ENCODE data around the gene PTGES. TPM values are rescaled to one million over a fixed set of nuclear protein-coding genes. Genes with fewer than 3 reads are reported as not detected.
"Not testable (repeated sequence)": the region's sequence is repeated elsewhere in the genome, so short reads cannot be mapped to it uniquely, and the experiment has no call there.

Gene PTGES
- total and polyA plus RNA-seq, 7 donors: 0.92 to 10.2 (median 3.9) TPM

DNA sequence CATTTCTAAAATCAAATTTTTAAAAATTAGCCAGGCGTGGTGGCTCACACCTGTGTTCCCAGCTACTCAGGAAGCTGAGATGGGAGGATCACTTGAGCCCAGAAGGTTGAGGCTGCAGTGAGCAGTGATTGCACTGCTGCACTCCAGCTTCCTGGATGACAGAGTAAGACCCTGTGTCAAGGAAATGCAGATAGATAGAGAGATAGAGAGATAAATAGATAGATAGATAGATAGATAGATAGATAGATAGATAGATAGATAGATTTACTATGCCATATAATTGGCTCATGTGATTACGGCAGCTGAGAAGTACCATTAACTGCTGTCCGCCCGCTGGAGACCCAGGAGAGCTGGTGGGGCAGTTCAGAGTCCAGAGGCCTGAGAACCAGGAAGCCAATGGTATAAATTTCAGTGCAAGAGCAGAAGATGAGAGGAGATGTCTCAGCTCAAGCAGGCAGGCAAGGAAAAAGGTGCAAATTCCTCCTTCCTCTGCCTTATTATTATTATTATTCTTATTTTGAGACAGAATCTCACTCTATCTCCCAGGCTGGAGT lies 13.0 kb upstream of the PTGES start:
- WGBS, 2 donors: 44 to 77% methylated on average over 4 of the region's 4 CpGs
- intact Hi-C loops (cut with DNase I): no loop called here
- no peak for DNase-seq
- TF ChIP-seq POLR2A (IDR thresholded peaks at IDR 0.05) (no peak), POLR2AphosphoS5 (IDR thresholded peaks at IDR 0.05) (no peak), EP300 (IDR thresholded peaks at IDR 0.05) (no peak)
- TF ChIP-seq, protein P1, sequence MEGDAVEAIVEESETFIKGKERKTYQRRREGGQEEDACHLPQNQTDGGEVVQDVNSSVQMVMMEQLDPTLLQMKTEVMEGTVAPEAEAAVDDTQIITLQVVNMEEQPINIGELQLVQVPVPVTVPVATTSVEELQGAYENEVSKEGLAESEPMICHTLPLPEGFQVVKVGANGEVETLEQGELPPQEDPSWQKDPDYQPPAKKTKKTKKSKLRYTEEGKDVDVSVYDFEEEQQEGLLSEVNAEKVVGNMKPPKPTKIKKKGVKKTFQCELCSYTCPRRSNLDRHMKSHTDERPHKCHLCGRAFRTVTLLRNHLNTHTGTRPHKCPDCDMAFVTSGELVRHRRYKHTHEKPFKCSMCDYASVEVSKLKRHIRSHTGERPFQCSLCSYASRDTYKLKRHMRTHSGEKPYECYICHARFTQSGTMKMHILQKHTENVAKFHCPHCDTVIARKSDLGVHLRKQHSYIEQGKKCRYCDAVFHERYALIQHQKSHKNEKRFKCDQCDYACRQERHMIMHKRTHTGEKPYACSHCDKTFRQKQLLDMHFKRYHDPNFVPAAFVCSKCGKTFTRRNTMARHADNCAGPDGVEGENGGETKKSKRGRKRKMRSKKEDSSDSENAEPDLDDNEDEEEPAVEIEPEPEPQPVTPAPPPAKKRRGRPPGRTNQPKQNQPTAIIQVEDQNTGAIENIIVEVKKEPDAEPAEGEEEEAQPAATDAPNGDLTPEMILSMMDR (IDR thresholded peaks at IDR 0.05): no peak
- Histone ChIP-seq H3K4me3 (no peak overlapping the region), H3K27me3 (no peaks in the 10 kb centered on the region), H3K36me3 (no peaks in the 10 kb centered on the region), H3K9me3 (no peaks in the 10 kb centered on the region), H3K4me1 (peaks cover 0 to 4% (median 2%) of the 10 kb centered on the region in 4 donors), H3K27ac (no peak overlapping the region)

GRCh38 chr9:129762985-129763926 lies 10.4 kb upstream of the PTGES start:
- 80 to 82% methylated on average over 13 of the region's 13 CpGs for WGBS, 2 donors
- intact Hi-C loops (cut with DNase I): no loop called here
- peak; percentile 76 for DNase-seq

GRCh38 chr9:129762370-129762984 lies 9.6 kb upstream of the PTGES start:
- H3K9me3 ChIP-seq; H3K36me3 ChIP-seq; intact Hi-C loops (cut with DNase I); H3K27me3 ChIP-seq; H3K4me3 ChIP-seq; H3K4me1 ChIP-seq: not testable (repeated sequence)
- peak; percentile 74 for DNase-seq
- 23 to 56% methylated on average over 13 of the region's 13 CpGs for WGBS, 2 donors
- peak overlapping the region; percentile 56 to 72 (median 66) for H3K27ac ChIP-seq
- peak in 1 of 4 donors; percentile 59 for TF ChIP-seq POLR2AphosphoS5 (IDR thresholded peaks at IDR 0.05)

More at GRCh38 chr9:129762985-129763926, 10.4 kb upstream of the PTGES start:
- peak overlapping the region; percentile 45 to 72 (median 60) for H3K27ac ChIP-seq
- H3K27me3 ChIP-seq: no peaks in the 10 kb centered on the region
- TF ChIP-seq EP300 (IDR thresholded peaks at IDR 0.05) (no peak), POLR2AphosphoS5 (IDR thresholded peaks at IDR 0.05) (no peak), POLR2A (IDR thresholded peaks at IDR 0.05) (no peak)
- TF ChIP-seq, protein P1 (IDR thresholded peaks at IDR 0.05): no peak
- H3K9me3 ChIP-seq: no peaks in the 10 kb centered on the region
- no peaks in the 10 kb centered on the region for H3K36me3 ChIP-seq
- no peak overlapping the region for H3K4me3 ChIP-seq
- H3K4me1 ChIP-seq: peaks cover 0 to 4% (median 2%) of the 10 kb centered on the region in 4 donors

DNA sequence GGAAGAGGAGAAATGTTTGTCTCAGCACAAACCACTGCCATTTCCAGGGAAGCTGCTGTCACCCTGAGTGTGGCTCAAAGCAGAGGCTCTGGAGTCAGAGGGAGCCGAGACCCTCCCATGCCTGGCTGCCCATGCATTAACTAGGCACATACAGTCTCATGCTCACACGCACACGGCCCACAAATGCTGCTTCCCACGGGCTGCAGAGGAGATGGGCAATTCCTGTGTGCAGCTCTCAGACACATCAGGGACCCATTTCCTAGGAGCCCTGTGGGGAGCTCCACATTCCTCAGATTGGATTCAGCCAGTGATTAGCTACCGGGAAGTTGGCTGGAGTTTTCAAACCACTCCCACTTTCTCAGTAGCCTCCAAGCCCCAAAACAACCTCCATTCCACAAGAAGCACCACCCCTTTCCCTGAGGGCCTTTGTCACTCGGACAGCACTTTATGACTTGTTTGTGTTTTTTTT lies 9.1 kb upstream of the PTGES start:
- 15 to 34% methylated on average over 6 of the region's 6 CpGs for WGBS, 2 donors
- Histone ChIP-seq H3K27ac (peak overlapping the region; percentile 60 to 72 (median 66)), H3K9me3 (no peaks in the 10 kb centered on the region), H3K36me3 (no peaks in the 10 kb centered on the region), H3K4me3 (no peak overlapping the region), H3K27me3 (no peaks in the 10 kb centered on the region), H3K4me1 (peaks cover 0 to 4% (median 2%) of the 10 kb centered on the region in 4 donors)
- TF ChIP-seq POLR2A (IDR thresholded peaks at IDR 0.05): no peak
- TF ChIP-seq, protein P1 (IDR thresholded peaks at IDR 0.05): no peak
- TF ChIP-seq EP300 (IDR thresholded peaks at IDR 0.05): no peak
- TF ChIP-seq POLR2AphosphoS5 (IDR thresholded peaks at IDR 0.05): no peak
- intact Hi-C loops (cut with DNase I): no loop called here
- DNase-seq: no peak

All from sigmoid colon (tissue), 7 donors.